K562 (cell line): Measurements from ENCODE around the gene DNAJB1. TPM values are rescaled to one million over a fixed set of nuclear protein-coding genes. Genes with fewer than 3 reads are reported as not detected.

Source experiments
- KDM4B ChIP-seq, 2 experiments: fragments of 450-650 bp in 1 of 2; sonication (generic) in 1 of 2; IDR thresholded peaks; 2 replicates each; pipeline ENCODE4 v1.6.1; 2016 to 2017; ENCODE audit warnings: borderline replicate concordance in 2 of 2, antibody characterized with exemption in 1 of 2, low read depth in 1 of 2, mild to moderate bottlenecking in 1 of 2
- SIN3B ChIP-seq: fragments of 450-650 bp; IDR thresholded peaks from 2 replicates; pipeline ENCODE4 v1.6.1; 2017; ENCODE audit warnings: low read depth, mild to moderate bottlenecking, moderate library complexity
- TFAM ChIP-seq: fragments of 250-450 bp; sonication (Bioruptor Pico); conservative IDR thresholded peaks from 2 replicates; pipeline ENCODE4 v1.5.0; 2021; ENCODE audit warnings: mild to moderate bottlenecking, moderate library complexity
- ZNF436 ChIP-seq: fragments of 250-450, 450-650 bp; sonication (Bioruptor Pico); formaldehyde crosslinking; IDR thresholded peaks from 2 replicates; pipeline ENCODE4 v1.7.0; 2020; ENCODE audit warnings: mild to moderate bottlenecking
- ZNF778 ChIP-seq: fragments of 450-650 bp; formaldehyde crosslinking; IDR thresholded peaks from 2 replicates; pipeline ENCODE4 v1.4.0; 2020; ENCODE audit warnings: mild to moderate bottlenecking, moderate library complexity
- polyA plus RNA-seq, 8 experiments: library from polyadenylated mRNA; depleted of rRNA in 4 of 8; stranded (reverse) in 5 of 8; unstranded in 3 of 8; fragments of >200 nt; fragmentation: Nextera tagmentation in 2 of 8; fragmentation: Illumina TruSeq in 1 of 8; extraction: Ambion mirVana in 2 of 8; extraction: Trizol in 1 of 8; gene quantifications; 2 replicates each; pipeline versions ENCODE4 v1.2.1 to v1.2.3, GENCODE V29; 2011 to 2014; ENCODE audit warnings: inconsistent platforms in 1 of 8, missing spikeins in 1 of 8
- total RNA-seq, 7 experiments: library from RNA; depleted of rRNA in 6 of 7; stranded (reverse); fragments of >200 nt in 6 of 7; fragmentation: Illumina TruSeq in 2 of 7; extraction: Trizol in 2 of 7; gene quantifications; 2 replicates each; pipeline versions ENCODE4 v1.2.1 to v1.2.3, GENCODE V29; 2011 to 2021; ENCODE audit warnings: low replicate concordance in 1 of 7
- TF ChIP-seq, protein P1 (sequence below), 2 experiments: fragments of 450-650 bp; formaldehyde crosslinking in 1 of 2; IDR thresholded peaks; 2 replicates each; pipeline versions ENCODE4 v1.4.0 to v1.6.1; 2014 to 2020; ENCODE audit warnings: mild to moderate bottlenecking in 2 of 2, borderline replicate concordance in 1 of 2, low read depth in 1 of 2
- TF ChIP-seq, protein P2 (sequence below): fragments of 250-450 bp; sonication (Bioruptor Pico); IDR thresholded peaks from 2 replicates; pipeline ENCODE4 v1.5.0; 2021; ENCODE audit warnings: mild to moderate bottlenecking, borderline replicate concordance
- TF ChIP-seq, protein P3 (sequence below): sonication (generic); formaldehyde crosslinking; IDR thresholded peaks from 2 replicates; pipeline ENCODE4 v1.8.0; 2022; ENCODE audit warnings: missing genetic modification reagents, mild to moderate bottlenecking, borderline replicate concordance
- TF ChIP-seq, protein P4 (sequence below), 2 experiments: fragments of 200-800 bp in 1 of 2; sonication (Bioruptor generic) in 1 of 2; sonication (generic) in 1 of 2; formaldehyde crosslinking in 1 of 2; IDR thresholded peaks in 1 of 2; conservative IDR thresholded peaks in 1 of 2; 2 replicates each; pipeline versions ENCODE4 v1.5.0 to v1.6.1; 2016 to 2020; ENCODE audit warnings: missing compliant biosample characterization in 1 of 2, missing genetic modification characterization in 1 of 2, missing genetic modification reagents in 1 of 2

DNAJB1 gene
- total and polyA plus RNA-seq, 9 of the 15 experiments (the other 6 are each of a cell fraction or from before 2014, with no cell fraction given): 13.2 to 113 (median 62.1) TPM

DNA sequence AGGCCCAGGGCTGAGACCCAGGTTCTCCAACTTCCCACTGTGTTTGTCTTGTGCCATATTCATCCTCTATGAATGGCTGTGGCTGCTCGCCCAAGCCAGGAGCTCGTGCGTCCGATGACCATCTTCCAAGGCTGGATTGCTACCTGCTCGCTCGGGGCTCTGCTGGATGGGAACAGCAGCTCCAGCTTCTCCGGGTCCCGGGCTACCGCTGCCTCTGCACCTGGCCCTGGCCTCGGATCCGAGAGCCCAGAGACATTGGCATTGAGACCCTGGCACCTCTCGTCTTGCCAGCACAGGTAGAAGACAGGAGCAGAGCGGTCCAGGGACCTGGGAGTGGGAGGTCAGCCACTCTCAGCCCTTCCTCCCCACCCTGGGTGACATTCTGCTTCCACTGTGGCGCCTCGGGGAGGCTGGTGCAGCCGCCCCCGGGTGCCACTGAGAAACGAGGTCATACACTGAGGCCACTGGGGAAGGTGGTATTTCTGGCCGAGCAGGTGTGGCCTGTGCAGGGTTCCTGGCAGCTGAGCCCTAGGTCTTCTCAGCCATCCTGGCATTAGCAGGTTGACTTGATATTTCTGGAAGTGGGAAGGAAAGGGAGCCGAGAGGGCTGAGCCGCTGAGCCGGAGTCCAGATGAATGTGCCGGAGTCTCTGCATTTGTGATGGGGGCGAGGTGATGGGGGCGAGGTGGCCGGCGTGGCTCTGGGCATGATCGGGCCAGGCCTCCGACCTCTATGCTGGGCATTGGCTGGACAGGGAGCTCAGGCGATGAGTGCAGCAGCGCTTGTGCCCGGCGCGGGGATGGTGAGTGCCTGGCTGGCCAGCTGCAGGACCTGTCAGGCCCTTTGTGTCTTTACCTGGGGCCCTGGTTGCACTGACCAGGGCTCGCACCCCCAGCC lies 35.1 kb upstream of the DNAJB1 start (continued):
- TF ChIP-seq, protein P1, sequence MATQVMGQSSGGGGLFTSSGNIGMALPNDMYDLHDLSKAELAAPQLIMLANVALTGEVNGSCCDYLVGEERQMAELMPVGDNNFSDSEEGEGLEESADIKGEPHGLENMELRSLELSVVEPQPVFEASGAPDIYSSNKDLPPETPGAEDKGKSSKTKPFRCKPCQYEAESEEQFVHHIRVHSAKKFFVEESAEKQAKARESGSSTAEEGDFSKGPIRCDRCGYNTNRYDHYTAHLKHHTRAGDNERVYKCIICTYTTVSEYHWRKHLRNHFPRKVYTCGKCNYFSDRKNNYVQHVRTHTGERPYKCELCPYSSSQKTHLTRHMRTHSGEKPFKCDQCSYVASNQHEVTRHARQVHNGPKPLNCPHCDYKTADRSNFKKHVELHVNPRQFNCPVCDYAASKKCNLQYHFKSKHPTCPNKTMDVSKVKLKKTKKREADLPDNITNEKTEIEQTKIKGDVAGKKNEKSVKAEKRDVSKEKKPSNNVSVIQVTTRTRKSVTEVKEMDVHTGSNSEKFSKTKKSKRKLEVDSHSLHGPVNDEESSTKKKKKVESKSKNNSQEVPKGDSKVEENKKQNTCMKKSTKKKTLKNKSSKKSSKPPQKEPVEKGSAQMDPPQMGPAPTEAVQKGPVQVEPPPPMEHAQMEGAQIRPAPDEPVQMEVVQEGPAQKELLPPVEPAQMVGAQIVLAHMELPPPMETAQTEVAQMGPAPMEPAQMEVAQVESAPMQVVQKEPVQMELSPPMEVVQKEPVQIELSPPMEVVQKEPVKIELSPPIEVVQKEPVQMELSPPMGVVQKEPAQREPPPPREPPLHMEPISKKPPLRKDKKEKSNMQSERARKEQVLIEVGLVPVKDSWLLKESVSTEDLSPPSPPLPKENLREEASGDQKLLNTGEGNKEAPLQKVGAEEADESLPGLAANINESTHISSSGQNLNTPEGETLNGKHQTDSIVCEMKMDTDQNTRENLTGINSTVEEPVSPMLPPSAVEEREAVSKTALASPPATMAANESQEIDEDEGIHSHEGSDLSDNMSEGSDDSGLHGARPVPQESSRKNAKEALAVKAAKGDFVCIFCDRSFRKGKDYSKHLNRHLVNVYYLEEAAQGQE (IDR thresholded peaks at IDR 0.05; ENCODE audit: borderline replicate concordance): no peak
- TF ChIP-seq, protein P1 (CRISPR knock-in tag; IDR thresholded peaks at IDR 0.05; ENCODE audit: low read depth): no peak
- TF ChIP-seq KDM4B (IDR thresholded peaks at IDR 0.05; ENCODE audit: borderline replicate concordance in 2 of 2, low read depth in 1 of 2) (no peak), TFAM (no peak), ZNF778 (CRISPR knock-in tag) (no peak), ZNF436 (CRISPR knock-in tag) (no peak), SIN3B (no peak)
- TF ChIP-seq, protein P2, sequence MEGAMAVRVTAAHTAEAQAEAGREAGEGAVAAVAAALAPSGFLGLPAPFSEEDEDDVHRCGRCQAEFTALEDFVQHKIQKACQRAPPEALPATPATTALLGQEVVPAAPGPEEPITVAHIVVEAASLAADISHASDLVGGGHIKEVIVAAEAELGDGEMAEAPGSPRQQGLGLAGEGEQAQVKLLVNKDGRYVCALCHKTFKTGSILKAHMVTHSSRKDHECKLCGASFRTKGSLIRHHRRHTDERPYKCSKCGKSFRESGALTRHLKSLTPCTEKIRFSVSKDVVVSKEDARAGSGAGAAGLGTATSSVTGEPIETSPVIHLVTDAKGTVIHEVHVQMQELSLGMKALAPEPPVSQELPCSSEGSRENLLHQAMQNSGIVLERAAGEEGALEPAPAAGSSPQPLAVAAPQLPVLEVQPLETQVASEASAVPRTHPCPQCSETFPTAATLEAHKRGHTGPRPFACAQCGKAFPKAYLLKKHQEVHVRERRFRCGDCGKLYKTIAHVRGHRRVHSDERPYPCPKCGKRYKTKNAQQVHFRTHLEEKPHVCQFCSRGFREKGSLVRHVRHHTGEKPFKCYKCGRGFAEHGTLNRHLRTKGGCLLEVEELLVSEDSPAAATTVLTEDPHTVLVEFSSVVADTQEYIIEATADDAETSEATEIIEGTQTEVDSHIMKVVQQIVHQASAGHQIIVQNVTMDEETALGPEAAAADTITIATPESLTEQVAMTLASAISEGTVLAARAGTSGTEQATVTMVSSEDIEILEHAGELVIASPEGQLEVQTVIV (CRISPR knock-in tag): no peak
- TF ChIP-seq, protein P3, sequence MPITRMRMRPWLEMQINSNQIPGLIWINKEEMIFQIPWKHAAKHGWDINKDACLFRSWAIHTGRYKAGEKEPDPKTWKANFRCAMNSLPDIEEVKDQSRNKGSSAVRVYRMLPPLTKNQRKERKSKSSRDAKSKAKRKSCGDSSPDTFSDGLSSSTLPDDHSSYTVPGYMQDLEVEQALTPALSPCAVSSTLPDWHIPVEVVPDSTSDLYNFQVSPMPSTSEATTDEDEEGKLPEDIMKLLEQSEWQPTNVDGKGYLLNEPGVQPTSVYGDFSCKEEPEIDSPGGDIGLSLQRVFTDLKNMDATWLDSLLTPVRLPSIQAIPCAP (CRISPR knock-in tag): no peak
- TF ChIP-seq, protein P4, sequence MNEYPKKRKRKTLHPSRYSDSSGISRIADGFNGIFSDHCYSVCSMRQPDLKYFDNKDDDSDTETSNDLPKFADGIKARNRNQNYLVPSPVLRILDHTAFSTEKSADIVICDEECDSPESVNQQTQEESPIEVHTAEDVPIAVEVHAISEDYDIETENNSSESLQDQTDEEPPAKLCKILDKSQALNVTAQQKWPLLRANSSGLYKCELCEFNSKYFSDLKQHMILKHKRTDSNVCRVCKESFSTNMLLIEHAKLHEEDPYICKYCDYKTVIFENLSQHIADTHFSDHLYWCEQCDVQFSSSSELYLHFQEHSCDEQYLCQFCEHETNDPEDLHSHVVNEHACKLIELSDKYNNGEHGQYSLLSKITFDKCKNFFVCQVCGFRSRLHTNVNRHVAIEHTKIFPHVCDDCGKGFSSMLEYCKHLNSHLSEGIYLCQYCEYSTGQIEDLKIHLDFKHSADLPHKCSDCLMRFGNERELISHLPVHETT (CRISPR knock-in tag; conservative IDR thresholded peaks at IDR 0.05 in 1 of 2, IDR thresholded peaks at IDR 0.05 in 1 of 2): no peak
- TF ChIP-seq, all 486 proteins: peak for 0
